ENCODE measurements around the gene ZNF497. TPM values are rescaled to one million over a fixed set of nuclear protein-coding genes. Genes with fewer than 3 reads are reported as not detected.
A peak's percentile ranks its signal among the peaks of the same experiment; 100 is the strongest.
"Not testable (repeated sequence)": the region's sequence is repeated elsewhere in the genome, so short reads cannot be mapped to it uniquely, and the experiment has no call there.

ZNF497 gene
- total RNA-seq, 1 donor from 2014 or later: 0.51 TPM

- DNase-seq (ENCODE audit: low read depth in 2 of 2): no peak
Observed at GRCh38 chr19:58394821-58395219, 32.3 kb upstream of the ZNF497 start.

GRCh38 chr19:58393725-58394033 lies 31.1 kb upstream of the ZNF497 start:
- no peak for DNase-seq (ENCODE audit: low read depth in 2 of 2)

DNA sequence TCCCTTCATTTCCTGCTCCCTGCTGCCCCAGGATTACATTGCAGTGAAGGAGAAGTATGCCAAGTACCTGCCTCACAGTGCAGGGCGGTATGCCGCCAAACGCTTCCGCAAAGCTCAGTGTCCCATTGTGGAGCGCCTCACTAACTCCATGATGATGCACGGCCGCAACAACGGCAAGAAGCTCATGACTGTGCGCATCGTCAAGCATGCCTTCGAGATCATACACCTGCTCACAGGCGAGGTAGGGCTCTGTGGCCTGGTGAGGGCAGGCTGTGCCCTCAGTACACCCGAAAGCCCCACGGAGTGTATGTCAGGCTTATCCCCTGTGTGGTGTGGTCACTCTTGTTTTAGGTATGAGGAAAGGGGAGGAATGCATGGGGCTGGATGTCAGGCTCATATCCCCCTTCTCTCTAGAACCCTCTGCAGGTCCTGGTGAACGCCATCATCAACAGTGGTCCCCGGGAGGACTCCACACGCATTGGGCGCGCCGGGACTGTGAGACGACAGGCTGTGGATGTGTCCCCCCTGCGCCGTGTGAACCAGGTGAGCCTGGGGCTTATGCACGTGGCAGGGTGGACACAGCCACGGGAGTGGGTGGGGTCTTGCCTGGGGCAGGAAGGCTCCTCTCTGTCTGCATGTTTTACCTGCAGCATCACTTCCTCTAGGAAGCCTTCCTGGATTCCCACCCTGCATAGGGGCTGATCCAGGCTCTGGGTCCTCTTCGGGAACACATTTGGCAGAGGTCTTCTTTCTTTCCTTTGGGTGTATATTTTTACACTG lies 30.6 kb upstream of the ZNF497 start:
- no peak for DNase-seq (ENCODE audit: low read depth in 2 of 2)

- DNase-seq (ENCODE audit: low read depth in 2 of 2): no peak
Observed at GRCh38 chr19:58388175-58388526, 25.6 kb upstream of the ZNF497 start.

GRCh38 chr19:58387338-58388174 lies 25.0 kb upstream of the ZNF497 start:
- no peak for DNase-seq (ENCODE audit: low read depth in 2 of 2)

- DNase-seq (ENCODE audit: low read depth in 2 of 2): peak; percentile 99
Observed at GRCh38 chr19:58386576-58387337, 24.2 kb upstream of the ZNF497 start, which contains the start of gene RPS5. Gene RPS5, plus strand, starts transcription at chr19:58387269. Its CDS starts 869 bp downstream, at chr19:58388138.

DNA sequence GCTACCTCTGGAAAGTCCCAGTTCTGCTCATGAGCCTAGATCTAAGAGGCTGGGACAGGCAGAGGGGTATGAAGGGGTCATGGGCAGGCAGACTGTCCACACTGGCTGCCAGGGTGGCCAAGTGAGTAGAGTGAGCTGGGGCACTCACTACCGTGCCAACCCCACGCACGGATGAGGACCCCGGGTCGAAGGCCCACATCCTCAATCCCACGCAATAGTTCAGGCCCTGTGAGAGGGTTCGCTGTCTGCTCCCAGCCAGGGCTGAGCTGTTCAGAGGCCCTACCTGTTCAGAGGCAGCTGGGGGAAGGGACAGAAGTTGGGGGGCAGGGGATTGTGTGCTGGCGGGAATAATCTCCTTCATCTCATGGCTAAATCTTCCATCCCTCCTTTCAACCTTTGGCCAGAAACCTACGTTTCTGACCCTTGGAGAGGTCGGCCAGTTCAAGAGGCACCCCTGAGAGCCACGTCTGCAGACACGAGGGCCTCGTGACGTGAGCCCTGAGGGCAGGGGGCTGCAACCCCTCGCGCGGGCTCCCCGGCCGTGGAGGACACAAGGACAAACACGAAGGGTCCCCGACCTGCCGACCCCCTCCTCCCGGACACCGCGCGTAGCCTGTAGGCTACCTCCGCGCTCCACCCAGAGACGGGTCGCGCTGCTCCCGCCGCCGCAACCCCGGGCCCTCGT lies 23.5 kb upstream of the ZNF497 start:
- DNase-seq (ENCODE audit: low read depth in 2 of 2): no peak

DNA sequence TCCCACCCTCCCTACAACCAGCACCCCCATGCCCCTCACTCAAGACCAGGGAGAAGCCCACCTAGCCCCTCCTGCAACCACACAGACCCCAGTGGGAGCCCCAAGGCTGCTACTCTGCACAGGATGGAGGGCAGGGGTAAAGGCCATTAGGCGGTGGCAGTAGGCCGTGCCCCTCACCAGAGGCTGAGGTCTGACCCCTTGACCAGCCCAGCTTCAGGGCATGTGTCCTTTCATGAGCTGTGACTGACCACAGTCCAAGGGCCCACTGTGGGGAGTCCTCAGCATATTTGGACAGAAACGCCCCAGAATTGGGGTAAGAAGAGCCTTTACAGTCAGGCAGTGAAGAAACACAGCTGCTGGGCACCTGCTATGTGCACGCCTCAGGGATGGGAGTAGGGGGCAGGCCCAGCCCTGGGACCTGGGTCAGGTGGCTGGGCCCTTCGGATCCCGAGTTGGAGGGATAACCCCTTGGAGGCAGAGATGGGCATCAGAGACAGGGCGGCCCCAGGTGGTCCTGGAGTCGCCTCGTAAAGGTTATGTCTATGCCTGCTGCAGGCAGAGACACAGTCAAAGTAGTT lies 22.9 kb upstream of the ZNF497 start:
- DNase-seq (ENCODE audit: low read depth in 2 of 2): no peak

DNA sequence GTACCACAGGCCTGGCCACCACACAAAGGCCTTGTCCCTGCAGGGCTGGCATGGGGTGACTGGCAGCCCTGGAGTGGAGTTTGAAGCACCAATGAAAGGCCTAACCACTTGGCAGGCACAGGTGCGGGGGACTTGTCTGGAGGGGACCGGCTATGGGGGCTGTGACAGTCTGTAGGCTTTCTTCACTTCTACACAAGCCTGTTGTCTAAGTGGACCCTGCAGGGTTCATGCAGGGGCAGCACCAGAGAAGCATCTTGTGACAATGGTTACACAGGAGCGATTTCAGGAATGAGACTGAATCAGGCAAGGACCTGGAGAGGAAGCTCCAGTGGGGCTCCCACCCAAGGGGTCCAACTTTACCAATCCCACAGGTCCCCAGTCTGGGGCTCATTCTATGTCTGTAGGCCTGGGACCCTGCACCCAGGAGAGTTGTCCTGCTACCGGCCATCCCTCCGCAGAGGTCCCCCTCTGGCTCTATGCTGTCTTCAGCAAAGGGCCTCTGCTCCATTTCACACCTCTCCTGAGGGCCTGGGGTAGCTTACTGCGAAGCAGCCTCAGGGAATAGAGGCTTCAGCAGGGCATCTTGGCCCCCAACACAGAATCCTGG lies 20.5 kb upstream of the ZNF497 start:
- DNase-seq (ENCODE audit: low read depth in 2 of 2): no peak

- DNase-seq (ENCODE audit: low read depth in 2 of 2): no peak
Observed at GRCh38 chr19:58381460-58382212, 19.1 kb upstream of the ZNF497 start.

GRCh38 chr19:58380662-58381459 lies 18.3 kb upstream of the ZNF497 start, which contains the start of gene ZNF837:
Gene ZNF837, minus strand, starts transcription at chr19:58381030. Its CDS starts 11,698 bp downstream, at chr19:58369332.
- peak; percentile 100 for DNase-seq (ENCODE audit: low read depth in 2 of 2)

DNA sequence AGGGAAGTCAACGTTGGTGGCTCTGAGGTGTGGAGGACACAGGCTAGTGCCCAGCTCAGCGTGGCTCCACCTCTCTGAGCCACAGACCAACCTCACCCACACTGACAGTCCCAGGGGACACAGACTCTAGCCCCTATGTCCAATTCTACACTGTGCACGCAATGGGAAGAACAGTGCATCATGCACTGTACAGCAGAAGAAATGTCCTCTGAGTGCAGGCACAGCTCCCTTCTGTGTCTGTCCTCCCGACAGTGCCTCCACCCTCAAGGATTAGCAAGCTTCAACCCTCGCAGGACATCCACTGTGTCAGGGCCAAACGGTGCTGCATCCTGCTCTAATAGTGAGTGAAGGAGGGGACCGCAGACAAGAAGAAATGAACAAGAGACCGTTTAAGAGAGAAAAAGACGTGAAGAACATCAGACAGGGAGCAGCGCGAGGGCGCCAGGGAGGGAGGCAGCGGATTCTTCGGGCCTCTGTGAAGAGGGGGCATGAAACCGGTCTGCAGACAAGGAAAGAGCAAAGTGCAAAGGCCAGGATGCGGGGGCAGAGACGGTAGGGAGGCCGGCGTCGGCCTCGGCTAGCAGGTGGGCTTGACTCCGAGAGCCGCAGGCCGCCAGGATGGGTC lies 17.6 kb upstream of the ZNF497 start:
- no peak for DNase-seq (ENCODE audit: low read depth in 2 of 2)

DNA sequence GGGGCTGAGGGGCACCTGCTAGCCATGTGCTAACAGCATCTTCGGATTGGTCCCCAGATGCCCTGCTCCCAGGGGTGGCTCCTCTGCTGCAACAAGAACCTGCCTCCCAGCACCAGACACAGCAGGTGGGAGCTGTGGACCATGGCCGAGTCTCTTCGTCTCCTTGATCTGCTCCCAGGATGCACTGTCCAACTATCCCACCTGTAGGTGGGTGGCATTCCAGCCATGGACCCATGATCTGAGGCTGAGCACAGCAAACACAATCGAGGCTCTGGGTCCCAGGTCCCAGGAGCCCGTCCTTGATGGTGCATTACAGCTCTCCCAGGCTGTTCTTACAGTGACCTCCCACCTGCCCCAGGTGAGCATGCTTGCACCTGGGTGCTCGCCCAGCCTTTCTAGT lies 16.7 kb upstream of the ZNF497 start:
- DNase-seq (ENCODE audit: low read depth in 2 of 2): no peak

DNA sequence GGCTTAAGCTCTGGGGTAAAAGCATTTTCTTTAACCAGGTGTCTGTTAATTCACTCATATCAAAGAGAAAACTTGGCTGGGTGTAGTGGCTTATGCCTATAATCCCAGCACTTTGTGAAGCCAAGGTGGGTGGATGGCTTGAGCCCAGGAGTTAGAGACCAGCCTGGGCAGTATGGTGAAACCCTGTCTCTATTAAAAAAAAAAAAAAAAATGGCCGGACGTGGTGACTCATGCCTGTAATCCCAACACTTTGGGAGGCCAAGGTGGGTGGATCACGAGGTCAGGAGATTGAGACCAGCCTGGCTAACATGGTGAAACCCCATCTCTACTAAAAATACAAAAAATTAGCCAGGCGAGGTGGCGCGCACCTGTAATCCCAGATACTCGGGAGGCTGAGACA lies 14.2 kb upstream of the ZNF497 start:
- not testable (repeated sequence) for DNase-seq (ENCODE audit: low read depth in 2 of 2)

- no peak for DNase-seq (ENCODE audit: low read depth in 2 of 2)
Observed at GRCh38 chr19:58374200-58374599, 11.6 kb upstream of the ZNF497 start.

DNA sequence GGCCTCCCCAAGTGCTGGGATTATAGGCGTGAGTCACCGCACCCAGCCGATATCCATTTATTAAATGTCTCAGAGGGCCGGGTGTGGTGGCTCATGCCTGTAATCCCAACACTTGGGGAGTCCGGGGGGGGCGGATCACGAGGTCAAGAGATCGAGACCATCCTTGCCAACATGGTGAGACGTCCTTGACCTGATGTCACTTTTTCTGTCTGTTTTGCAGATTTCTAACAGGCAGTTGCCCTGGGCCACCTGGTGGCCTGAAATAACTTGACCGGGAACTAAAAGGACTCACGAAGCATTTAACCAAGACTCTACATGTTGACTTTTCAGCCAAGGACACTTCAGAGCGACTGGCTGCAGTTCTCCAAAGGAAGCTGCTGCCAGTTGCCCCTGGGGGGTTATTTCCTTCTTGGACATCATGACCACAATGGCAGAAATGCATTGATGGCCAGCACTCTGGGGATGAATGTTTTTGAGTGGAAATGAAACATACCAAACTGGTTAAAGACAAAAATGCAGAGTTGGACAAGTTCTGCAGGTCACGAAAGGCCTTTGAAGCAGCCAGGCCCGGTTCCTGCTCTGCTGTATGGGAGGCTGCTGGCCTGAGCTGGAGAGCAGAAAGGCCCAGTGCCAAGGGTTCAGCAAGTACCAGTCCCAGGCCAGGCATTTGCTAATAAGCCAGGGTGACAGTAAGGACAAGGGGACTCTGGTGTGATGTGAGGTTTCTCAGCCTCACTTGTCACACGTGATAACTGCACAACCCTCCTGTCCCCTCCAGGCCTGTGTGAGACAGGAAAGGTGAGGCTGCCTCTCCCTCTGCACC lies 10.0 kb upstream of the ZNF497 start:
- peak in 1 of 2 donors; percentile 14 for DNase-seq (ENCODE audit: low read depth in 2 of 2)

DNA sequence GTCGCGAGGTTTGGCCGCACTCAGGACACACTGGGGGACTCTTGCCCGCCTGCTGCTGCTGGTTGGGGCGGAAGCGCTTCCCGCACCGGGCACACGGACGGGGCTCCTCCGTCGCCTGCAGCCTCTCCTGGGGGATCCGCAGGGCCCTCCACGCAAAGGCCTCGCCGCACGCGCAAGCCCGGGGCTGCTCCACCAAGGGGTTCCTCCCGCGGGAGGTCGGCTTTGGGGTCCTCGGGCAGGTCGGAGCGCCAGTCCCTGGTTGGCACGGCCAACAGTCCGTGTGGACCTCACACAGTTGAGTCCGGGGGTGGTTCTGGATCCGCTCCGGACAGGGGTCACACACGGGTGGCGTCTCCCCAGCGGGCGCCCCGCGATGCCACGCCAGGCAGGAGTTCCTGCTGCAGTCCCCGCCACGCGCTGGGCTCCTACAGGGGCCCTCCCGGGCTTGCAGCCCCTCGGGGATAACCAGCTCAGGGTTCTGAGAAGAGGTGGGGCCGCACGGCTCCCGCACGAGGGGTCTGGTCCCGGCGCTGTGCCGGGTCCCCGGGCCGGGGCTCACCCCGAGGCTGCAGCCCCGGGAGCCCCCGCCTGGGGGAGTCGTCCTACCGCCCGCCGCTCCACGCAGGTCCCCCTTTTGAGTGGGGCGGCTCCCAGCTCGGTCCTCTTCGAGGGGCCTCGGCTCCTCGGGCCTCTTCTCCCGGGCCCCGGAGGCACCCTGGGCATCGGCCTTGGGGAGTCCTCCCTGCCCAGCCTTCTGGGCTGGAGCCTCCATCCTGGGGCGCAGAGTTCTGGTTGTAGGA lies 6.2 kb upstream of the ZNF497 start:
- DNase-seq (ENCODE audit: low read depth in 2 of 2): no peak
